SK-N-SH (cell line): ENCODE data around the gene SLC66A1. TPM values are rescaled to one million over a fixed set of nuclear protein-coding genes. Genes with fewer than 3 reads are reported as not detected.
"Not testable (repeated sequence)": the region's sequence is repeated elsewhere in the genome, so short reads cannot be mapped to it uniquely, and the experiment has no call there.

Experiments used
- CTCF ChIA-PET: fragments of 300-600, 350-600 bp; formaldehyde crosslinking; extraction: SDS; loops from one replicate; lab custom pipeline; 2021; lab: Yijun Ruan, JAX
- POLR2A ChIA-PET: fragments of 350-600 bp; sonication (Branson Sonifier 250); formaldehyde crosslinking; extraction: SDS; loops from one replicate; lab custom pipeline; 2020; ENCODE audit warnings: antibody characterized with exemption, inconsistent platforms; lab: Yijun Ruan, JAX
- DNase-seq: peaks from one replicate; pipeline ENCODE4 v3.0.0; 2012
- H2AFZ ChIP-seq: fragments of 200-600 bp; sonication (generic); 2 replicates; pipeline ENCODE4 v1.8.1; 2016; ENCODE audit warnings: antibody characterized with exemption, mild to moderate bottlenecking, low read depth
- H3F3A ChIP-seq: fragments of 200-600 bp; sonication (generic); replicated peaks from 2 replicates; pipeline ENCODE3; 2016; ENCODE audit warnings: antibody characterized with exemption, mild to moderate bottlenecking; ENCODE audit not compliant: insufficient read depth
- H3K27ac ChIP-seq, 2 experiments: fragments of 200-500 bp in 1 of 2; fragments of 200-600 bp in 1 of 2; sonication (Bioruptor generic) in 1 of 2; sonication (generic), shearing (Covaris generic) in 1 of 2; 2 replicates each; pipeline versions ENCODE4 v1.5.1 to v1.6.1; 2014 to 2016; ENCODE audit warnings: low read depth in 2 of 2, inconsistent platforms in 1 of 2, low read length in 1 of 2, mild to moderate bottlenecking in 1 of 2, mixed read lengths in 1 of 2
- H3K27me3 ChIP-seq: fragments of 200-600 bp; sonication (generic), shearing (Covaris generic); 2 replicates; pipeline ENCODE4 v1.6.1; 2016; ENCODE audit warnings: mixed run types; ENCODE audit not compliant: insufficient read depth
- H3K36me3 ChIP-seq, 2 experiments: fragments of 200-500 bp in 1 of 2; fragments of 200-600 bp in 1 of 2; sonication (Bioruptor generic) in 1 of 2; sonication (generic) in 1 of 2; replicated peaks in 1 of 2; 2 replicates each; pipeline versions ENCODE3 to v1.5.1; 2014 to 2016; ENCODE audit warnings: low read length in 1 of 2, mild to moderate bottlenecking in 1 of 2; ENCODE audit not compliant: insufficient read depth in 2 of 2, control insufficient read depth in 1 of 2
- H3K4me1 ChIP-seq, 2 experiments: fragments of 200-500 bp in 1 of 2; fragments of 200-600 bp in 1 of 2; sonication (Bioruptor generic) in 1 of 2; sonication (generic), shearing (Covaris generic) in 1 of 2; 2 replicates each; pipeline versions ENCODE4 v1.5.1 to v1.6.1; 2014 to 2016; ENCODE audit warnings: low read depth in 1 of 2, low read length in 1 of 2, mixed run types in 1 of 2; ENCODE audit not compliant: insufficient read depth in 2 of 2, control insufficient read depth in 1 of 2
- H3K4me2 ChIP-seq: fragments of 200-600 bp; sonication (generic), shearing (Covaris generic); 2 replicates; pipeline ENCODE4 v1.6.1; 2017; ENCODE audit warnings: mixed run types
- H3K4me3 ChIP-seq, 2 experiments: fragments of 200-500 bp in 1 of 2; fragments of 200-600 bp in 1 of 2; sonication (Bioruptor generic) in 1 of 2; sonication (generic), shearing (Covaris generic) in 1 of 2; 2 replicates each; pipeline versions ENCODE4 v1.5.1 to v1.8.1; 2014 to 2016; ENCODE audit warnings: low read depth in 2 of 2, inconsistent platforms in 1 of 2, low read length in 1 of 2, mild to moderate bottlenecking in 1 of 2, mixed read lengths in 1 of 2, moderate library complexity in 1 of 2
- H3K79me2 ChIP-seq: fragments of 200-600 bp; sonication (generic); 2 replicates; pipeline ENCODE4 v1.8.1; 2017; ENCODE audit warnings: mild to moderate bottlenecking; ENCODE audit not compliant: insufficient read depth
- H3K9ac ChIP-seq: fragments of 200-600 bp; sonication (generic); 2 replicates; pipeline ENCODE4 v1.6.1; 2017; ENCODE audit warnings: mixed run types
- H3K9me2 ChIP-seq: fragments of 200-600 bp; sonication (generic); 2 replicates; pipeline ENCODE4 v1.6.1; 2017; ENCODE audit warnings: mixed run types
- H3K9me3 ChIP-seq: fragments of 200-600 bp; sonication (generic); 2 replicates; pipeline ENCODE4 v1.6.1; 2017; ENCODE audit warnings: mixed run types, mild to moderate bottlenecking, moderate library complexity
- H4K20me1 ChIP-seq: fragments of 200-600 bp; sonication (generic); 2 replicates; pipeline ENCODE4 v1.6.1; 2017; ENCODE audit warnings: mild to moderate bottlenecking, mixed run types; ENCODE audit not compliant: insufficient read depth
- CHD2 ChIP-seq: fragments of 150-350 bp; IDR thresholded peaks from 2 replicates; pipeline ENCODE4 v1.6.1; 2018; ENCODE audit warnings: low read length; ENCODE audit not compliant: partially characterized antibody
- FOSL2 ChIP-seq: IDR thresholded peaks from 2 replicates; pipeline ENCODE4 v1.4.0; 2012; ENCODE audit warnings: low read depth, mild to moderate bottlenecking, moderate library complexity, borderline replicate concordance
- FOXJ3 ChIP-seq: sonication (generic); formaldehyde crosslinking; IDR thresholded peaks from 2 replicates; pipeline ENCODE4 v1.5.1; 2020; ENCODE audit warnings: mild to moderate bottlenecking, missing genetic modification reagents
- GABPA ChIP-seq: IDR thresholded peaks from 2 replicates; pipeline ENCODE4 v1.4.0; 2012; ENCODE audit warnings: low read depth, mild to moderate bottlenecking
- MEF2A ChIP-seq: IDR thresholded peaks from 2 replicates; pipeline ENCODE4 v1.4.0; 2012; ENCODE audit warnings: low read depth, borderline replicate concordance
- NFIC ChIP-seq: IDR thresholded peaks from 2 replicates; pipeline ENCODE4 v1.4.0; 2012; ENCODE audit warnings: borderline replicate concordance
- NRF1 ChIP-seq: IDR thresholded peaks from 2 replicates; pipeline ENCODE4 v1.6.1; 2012; ENCODE audit warnings: low read depth, mild to moderate bottlenecking, low read length
- RXRA ChIP-seq: IDR thresholded peaks from 2 replicates; pipeline ENCODE4 v1.4.0; 2012; ENCODE audit warnings: low read depth, mild to moderate bottlenecking, borderline replicate concordance
- SIN3A ChIP-seq: IDR thresholded peaks from 2 replicates; pipeline ENCODE4 v1.6.1; 2012; ENCODE audit warnings: low read depth, mild to moderate bottlenecking, low read length, moderate library complexity, borderline replicate concordance
- WGBS: methylation state at CpG from one replicate; pipeline ENCODE4 v1.1.6; 2017; ENCODE audit warnings: low lambda C conversion rate; 5-methylcytosine and 5-hydroxymethylcytosine counted together
- polyA plus RNA-seq, 3 experiments: library from polyadenylated mRNA; depleted of rRNA; stranded (reverse); fragments of >200 nt; gene quantifications; 2 replicates each; pipeline ENCODE4 v1.2.3, GENCODE V29; 2012
- TF ChIP-seq, protein P1 (sequence below): IDR thresholded peaks from 2 replicates; pipeline ENCODE4 v1.6.1; 2012; ENCODE audit warnings: mild to moderate bottlenecking, low read depth, low read length, moderate library complexity
- TF ChIP-seq, protein P2 (sequence below): IDR thresholded peaks from 2 replicates; pipeline ENCODE4; 2012
- TF ChIP-seq, protein P3 (sequence below): fragments of 200-600 bp; sonication (generic); IDR thresholded peaks from 2 replicates; pipeline ENCODE4 v1.6.1; 2017; ENCODE audit warnings: antibody characterized with exemption, mild to moderate bottlenecking, moderate library complexity

Gene SLC66A1
- polyA plus RNA-seq, 1 of the 3 experiments (the other 2 are of a cell fraction), result 16.9 TPM

DNA sequence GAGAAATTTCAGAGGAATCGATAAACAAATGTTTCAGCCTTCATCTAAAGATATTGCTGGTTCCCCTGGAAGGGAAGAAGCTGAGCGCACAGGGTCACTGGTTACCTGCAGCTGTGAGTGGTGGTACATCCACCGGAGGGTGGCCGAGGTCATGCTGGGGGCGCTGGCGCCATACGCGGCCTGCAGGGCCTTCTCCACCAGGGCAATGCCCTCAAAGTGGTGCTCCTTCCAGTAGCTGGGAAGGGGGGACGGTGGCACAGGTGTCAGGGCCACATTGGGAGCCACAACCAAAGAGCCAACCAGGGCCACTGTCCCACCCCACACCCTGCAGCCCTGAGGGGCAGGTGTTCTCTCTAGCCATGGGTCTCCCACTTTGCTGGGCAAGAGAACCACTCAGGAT, 28.2 kb upstream of the SLC66A1 start (continued):
- no peak for TF ChIP-seq SIN3A
- TF ChIP-seq, all 33 proteins: peak for 0

DNA sequence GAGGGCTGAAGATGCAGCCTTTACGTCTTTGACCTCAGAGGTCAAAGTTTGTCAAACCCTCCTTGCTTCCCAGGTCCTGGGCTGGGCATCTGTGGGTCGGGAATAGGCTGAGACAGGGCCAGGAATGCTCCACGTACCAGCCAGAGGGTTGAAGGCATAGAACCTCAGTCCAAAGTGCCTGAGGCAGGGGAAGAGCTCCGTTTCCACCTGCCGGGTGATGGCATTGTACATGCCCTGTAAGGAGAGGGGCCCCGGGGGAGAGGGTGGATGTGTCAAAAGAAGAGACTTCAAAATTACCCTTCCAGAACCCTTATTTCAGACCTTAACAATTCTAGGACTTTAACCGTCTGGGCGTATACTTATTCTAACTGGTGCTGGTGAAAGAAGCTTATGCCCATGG, 27.2 kb upstream of the SLC66A1 start:
- peaks cover 0 to 5% of the 10 kb centered on the region in 2 experiments for H3K36me3 ChIP-seq
- H3K27me3 ChIP-seq, result no peaks in the 10 kb centered on the region
- no peak overlapping the region for H2AFZ ChIP-seq
- ChIA-PET POLR2A (no interaction called here), CTCF (interaction anchor here (1.2 kb wide), 1 partner anchor 369 kb away, joined by 3 read pairs; no protein-coding TSS in a partner anchor)
- no peaks in the 10 kb centered on the region for H3K9me3 ChIP-seq
- H3K9ac ChIP-seq, result no peak overlapping the region
- no peaks in the 10 kb centered on the region for H3F3A ChIP-seq
- H4K20me1 ChIP-seq, result no peaks in the 10 kb centered on the region
- H3K27ac ChIP-seq, result no peak overlapping the region
- no peak overlapping the region for H3K4me2 ChIP-seq
- no peaks in the 10 kb centered on the region for H3K4me1 ChIP-seq
- H3K79me2 ChIP-seq, result no peaks in the 10 kb centered on the region
- DNase-seq, result no peak
- H3K9me2 ChIP-seq, result no peaks in the 10 kb centered on the region
- TF ChIP-seq FOXJ3 (no peak), RXRA (no peak), CHD2 (no peak), FOSL2 (no peak), NFIC (no peak), MEF2A (no peak), GABPA (no peak), NRF1 (no peak)
- TF ChIP-seq, protein P1, sequence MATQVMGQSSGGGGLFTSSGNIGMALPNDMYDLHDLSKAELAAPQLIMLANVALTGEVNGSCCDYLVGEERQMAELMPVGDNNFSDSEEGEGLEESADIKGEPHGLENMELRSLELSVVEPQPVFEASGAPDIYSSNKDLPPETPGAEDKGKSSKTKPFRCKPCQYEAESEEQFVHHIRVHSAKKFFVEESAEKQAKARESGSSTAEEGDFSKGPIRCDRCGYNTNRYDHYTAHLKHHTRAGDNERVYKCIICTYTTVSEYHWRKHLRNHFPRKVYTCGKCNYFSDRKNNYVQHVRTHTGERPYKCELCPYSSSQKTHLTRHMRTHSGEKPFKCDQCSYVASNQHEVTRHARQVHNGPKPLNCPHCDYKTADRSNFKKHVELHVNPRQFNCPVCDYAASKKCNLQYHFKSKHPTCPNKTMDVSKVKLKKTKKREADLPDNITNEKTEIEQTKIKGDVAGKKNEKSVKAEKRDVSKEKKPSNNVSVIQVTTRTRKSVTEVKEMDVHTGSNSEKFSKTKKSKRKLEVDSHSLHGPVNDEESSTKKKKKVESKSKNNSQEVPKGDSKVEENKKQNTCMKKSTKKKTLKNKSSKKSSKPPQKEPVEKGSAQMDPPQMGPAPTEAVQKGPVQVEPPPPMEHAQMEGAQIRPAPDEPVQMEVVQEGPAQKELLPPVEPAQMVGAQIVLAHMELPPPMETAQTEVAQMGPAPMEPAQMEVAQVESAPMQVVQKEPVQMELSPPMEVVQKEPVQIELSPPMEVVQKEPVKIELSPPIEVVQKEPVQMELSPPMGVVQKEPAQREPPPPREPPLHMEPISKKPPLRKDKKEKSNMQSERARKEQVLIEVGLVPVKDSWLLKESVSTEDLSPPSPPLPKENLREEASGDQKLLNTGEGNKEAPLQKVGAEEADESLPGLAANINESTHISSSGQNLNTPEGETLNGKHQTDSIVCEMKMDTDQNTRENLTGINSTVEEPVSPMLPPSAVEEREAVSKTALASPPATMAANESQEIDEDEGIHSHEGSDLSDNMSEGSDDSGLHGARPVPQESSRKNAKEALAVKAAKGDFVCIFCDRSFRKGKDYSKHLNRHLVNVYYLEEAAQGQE, result no peak
- TF ChIP-seq, protein P2, sequence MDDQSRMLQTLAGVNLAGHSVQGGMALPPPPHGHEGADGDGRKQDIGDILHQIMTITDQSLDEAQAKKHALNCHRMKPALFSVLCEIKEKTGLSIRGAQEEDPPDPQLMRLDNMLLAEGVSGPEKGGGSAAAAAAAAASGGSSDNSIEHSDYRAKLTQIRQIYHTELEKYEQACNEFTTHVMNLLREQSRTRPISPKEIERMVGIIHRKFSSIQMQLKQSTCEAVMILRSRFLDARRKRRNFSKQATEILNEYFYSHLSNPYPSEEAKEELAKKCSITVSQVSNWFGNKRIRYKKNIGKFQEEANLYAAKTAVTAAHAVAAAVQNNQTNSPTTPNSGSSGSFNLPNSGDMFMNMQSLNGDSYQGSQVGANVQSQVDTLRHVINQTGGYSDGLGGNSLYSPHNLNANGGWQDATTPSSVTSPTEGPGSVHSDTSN, result no peak
- TF ChIP-seq, protein P3, sequence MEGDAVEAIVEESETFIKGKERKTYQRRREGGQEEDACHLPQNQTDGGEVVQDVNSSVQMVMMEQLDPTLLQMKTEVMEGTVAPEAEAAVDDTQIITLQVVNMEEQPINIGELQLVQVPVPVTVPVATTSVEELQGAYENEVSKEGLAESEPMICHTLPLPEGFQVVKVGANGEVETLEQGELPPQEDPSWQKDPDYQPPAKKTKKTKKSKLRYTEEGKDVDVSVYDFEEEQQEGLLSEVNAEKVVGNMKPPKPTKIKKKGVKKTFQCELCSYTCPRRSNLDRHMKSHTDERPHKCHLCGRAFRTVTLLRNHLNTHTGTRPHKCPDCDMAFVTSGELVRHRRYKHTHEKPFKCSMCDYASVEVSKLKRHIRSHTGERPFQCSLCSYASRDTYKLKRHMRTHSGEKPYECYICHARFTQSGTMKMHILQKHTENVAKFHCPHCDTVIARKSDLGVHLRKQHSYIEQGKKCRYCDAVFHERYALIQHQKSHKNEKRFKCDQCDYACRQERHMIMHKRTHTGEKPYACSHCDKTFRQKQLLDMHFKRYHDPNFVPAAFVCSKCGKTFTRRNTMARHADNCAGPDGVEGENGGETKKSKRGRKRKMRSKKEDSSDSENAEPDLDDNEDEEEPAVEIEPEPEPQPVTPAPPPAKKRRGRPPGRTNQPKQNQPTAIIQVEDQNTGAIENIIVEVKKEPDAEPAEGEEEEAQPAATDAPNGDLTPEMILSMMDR, result no peak
- WGBS, result 85% methylated on average over 8 of the region's 8 CpGs
- no peak overlapping the region for H3K4me3 ChIP-seq

DNA sequence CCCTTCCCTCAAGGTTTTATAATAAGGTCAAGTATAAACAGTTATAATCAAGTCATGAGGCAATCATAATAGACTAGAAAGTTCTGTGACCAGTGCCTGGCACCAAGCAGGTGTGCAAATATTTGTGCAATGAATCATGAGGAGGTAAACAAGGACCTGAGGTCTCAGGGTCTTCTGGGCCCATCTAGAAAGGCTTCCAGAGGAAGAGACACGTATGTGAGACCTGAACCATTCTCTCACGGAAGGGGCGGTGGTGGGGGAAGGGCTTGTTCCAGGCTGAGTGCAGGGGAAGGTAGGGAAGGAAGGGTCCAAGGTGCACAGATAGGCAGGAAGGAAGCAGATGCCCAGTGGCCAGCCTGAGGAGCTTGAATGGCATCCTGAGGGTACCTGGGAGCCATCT, 26.8 kb upstream of the SLC66A1 start:
- H3K36me3 ChIP-seq, H3K4me3 ChIP-seq, DNase-seq, H3K79me2 ChIP-seq, H3K27ac ChIP-seq, H4K20me1 ChIP-seq, CTCF ChIA-PET, H3K4me2 ChIP-seq, POLR2A ChIA-PET, H3K4me1 ChIP-seq, H3K9me2 ChIP-seq, H2AFZ ChIP-seq, H3K27me3 ChIP-seq, H3K9me3 ChIP-seq, H3K9ac ChIP-seq, H3F3A ChIP-seq: not testable (repeated sequence)
- WGBS, result 91% methylated on average over 3 of the region's 3 CpGs

DNA sequence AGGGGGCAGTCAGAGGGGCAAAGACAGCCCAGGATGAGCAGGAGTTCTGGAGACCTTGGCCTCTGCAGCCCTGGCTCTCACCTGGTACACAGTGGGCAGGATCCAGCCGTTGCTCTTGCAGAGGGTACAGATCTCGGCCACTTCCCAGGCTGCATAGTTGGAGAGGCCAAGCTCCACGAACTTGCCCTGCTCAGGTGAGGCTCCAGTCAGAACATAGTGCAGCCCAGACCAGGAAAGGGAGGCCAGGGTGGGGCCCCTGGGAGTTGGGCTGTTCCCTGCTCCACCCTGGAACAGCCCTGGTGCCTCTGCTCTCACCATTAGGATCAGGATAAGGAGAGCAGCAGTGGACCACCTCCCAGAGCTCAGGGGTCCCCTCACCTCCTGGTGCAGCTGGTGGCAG, 26.3 kb upstream of the SLC66A1 start:
- H3K36me3 ChIP-seq, H3K27ac ChIP-seq, H3K4me1 ChIP-seq, H3K4me3 ChIP-seq, DNase-seq, H3K79me2 ChIP-seq, H3K9me2 ChIP-seq, POLR2A ChIA-PET, CTCF ChIA-PET, H3F3A ChIP-seq, H4K20me1 ChIP-seq, H3K27me3 ChIP-seq, H2AFZ ChIP-seq, H3K9me3 ChIP-seq, H3K9ac ChIP-seq, H3K4me2 ChIP-seq: not testable (repeated sequence)
- WGBS, result no CpG with 5 or more reads among the region's 3 CpGs
